NCI-H774 (cell line): ENCODE measurements around the gene LRRC61.
A peak's percentile ranks its signal among the peaks of the same experiment; 100 is the strongest.
"Not testable (repeated sequence)": the region's sequence is repeated elsewhere in the genome, so short reads cannot be mapped to it uniquely, and the experiment has no call there.

Experiments
- DNase-seq: peaks from one replicate; lab custom pipeline; 2025; lab: John Stamatoyannopoulos, UW

LRRC61 gene, protein sequence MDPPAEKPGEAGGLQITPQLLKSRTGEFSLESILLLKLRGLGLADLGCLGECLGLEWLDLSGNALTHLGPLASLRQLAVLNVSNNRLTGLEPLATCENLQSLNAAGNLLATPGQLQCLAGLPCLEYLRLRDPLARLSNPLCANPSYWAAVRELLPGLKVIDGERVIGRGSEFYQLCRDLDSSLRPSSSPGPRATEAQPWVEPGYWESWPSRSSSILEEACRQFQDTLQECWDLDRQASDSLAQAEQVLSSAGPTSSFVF

DNA sequence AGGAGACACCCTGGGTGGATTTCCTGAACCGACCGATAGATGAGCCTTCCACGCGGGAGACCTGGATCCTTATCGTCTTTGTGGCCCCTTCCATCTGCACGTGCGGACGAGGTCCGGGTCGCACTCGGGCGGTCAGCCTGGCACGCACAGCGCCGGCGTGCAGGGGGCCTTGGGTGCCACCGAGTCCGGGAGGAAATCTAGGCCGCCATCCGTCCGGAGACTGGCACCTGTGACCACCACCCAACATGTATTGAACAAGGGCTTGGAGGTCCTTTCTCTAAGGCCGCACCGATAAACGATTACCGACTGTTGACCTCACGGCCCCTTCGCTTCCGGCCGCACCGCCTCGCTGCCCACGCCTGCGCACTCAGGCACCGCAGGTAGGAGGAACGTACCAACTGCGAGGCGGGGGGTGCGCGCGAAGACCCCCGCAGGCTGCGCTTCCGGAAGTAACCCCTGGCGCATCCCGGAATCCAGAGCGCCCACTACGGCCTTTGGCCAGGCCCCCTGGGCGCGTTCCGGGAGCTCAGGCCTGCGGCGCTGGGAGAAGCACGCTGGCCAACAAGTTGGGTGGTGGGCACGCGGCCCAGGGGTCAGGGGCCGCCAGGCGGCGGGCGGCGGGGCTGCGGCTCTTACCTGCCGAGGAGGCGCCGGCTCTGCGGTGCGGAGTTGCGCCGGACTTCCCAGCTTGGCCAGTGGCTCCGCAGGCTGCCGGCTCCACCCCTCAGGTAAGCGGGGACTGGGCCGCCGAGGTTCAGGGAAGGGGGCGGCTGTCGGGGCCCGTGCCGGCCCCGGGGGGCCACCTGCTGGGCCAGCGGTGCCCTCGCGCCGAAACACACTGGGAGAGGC, at the start of gene LRRC61, which contains the start of gene ACTR3C:
LRRC61 (plus strand) TSS at position 523 of the 849 bp plus-strand sequence. CDS start 13,507 bp downstream, outside the sequence.
ACTR3C (minus strand) TSS at position 713 of the 849 bp plus-strand sequence. CDS start 28,249 bp downstream, outside the sequence.
- DNase-seq, result peak; percentile 73

DNA sequence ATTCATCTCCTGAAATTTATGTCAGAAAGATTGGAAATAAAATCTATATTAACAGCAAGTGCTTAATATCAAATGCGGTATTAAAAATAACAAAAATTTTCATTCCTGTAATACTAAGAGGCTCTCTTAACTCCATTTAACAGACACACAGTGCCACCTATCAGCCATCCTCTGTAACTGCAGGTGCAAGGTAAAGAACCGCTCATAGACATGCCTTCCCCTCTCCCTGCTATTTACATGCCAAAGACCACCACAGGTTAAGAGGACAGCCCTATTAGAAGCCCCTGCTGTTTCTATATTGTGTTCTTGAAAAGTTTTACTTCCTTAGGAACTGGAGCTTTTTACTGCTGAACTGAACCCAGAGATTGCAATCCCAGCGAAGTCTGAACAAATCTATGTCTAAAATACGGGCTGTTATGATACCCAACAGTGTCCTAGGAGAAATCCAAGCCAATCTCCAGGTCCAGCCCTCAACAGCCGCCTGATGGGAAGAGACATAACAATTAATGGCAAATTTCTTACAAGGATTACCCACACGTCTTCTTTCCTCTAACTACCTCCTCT, 46.9 kb upstream of the LRRC61 start:
- DNase-seq, result not testable (repeated sequence)

DNA sequence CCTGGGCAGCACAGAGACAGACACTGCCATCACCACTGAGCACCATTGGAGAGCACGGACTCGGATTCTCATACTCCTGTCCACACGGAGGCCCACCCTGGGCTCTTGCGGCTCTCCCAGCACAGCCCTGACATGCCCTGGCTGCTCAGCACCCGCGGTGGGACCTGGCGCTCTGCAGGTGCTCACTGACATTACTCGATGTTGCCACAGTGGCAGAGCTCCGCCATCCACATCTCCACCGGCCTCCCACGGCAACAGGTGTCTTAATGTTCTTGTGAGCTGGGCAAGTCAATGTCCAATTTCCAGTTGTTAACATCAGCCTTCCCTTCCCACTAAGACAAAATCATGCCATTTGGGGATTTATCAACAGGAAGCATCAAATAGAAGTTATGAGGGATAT, 44.8 kb upstream of the LRRC61 start:
- DNase-seq, result not testable (repeated sequence)

DNA sequence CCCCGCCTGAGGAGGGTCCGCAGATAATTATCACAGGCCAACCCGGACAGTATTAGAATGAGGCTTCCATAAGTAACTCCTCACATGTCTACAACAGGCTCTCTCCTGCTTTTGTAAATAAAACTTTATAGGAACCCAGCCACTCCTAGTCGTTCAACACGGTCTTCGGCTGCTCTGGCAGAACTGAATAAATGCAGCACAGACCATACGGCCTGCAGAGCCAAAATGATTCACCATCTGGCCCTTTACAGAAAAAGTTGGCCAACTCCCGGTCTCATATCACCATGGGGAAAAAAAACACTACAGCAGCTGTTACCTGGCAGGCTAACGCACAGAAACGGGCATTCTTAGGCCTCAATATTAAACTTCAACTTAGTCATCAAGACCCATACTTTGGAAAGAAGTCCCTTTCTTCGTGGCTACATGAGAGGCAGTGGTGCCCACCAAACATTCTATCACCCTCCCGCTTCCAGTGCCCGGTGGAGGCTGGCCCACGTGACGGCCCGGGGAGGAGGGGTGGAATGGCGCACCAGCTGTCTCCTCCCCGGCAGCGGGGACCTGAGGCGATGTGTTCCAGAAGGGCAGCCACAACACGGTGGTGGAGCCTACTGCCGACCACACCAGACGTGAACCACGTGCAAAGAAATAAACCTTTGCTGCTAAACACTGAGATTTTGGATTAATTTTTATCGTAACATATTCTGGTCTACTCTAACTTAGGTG, 41.3 kb upstream of the LRRC61 start:
- not testable (repeated sequence) for DNase-seq

DNA sequence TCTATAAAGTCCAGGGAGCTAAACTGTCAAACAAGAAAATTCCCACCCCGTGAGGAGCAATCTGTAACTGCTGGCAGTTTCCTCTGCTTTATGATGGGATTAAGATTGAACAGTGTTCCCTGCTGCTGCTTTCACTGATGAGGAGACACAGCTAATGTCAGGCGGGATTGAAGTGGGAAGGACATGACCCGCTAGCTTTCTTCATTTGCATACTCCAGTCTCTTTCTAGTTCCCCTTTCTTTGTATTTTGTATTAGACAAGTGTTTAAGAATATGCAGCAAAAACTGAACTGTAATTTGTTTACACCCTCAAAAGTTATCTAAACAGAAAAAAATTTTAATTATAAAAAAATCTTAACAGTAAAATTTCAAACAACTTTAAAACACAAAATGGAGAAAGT, 40.0 kb upstream of the LRRC61 start:
- DNase-seq, result not testable (repeated sequence)

DNA sequence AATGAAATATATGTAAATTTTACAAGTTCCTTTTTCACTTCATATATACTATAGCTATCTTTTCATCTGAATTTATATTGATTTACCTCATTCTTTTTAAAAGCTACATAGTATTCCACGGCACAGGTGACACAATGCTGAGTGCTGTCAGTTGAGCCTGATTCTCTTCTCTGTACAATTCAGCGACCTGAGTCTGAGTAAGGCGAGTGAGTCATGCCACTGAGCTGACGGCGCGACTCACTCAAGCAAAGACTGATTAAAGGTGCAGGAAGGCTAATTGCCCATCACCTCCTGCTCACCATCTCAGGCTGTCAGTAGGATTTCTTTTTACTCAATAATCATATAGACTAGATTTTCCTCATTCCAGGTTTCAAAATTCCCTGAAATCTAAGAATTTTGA, 39.5 kb upstream of the LRRC61 start:
- DNase-seq, result not testable (repeated sequence)

DNA sequence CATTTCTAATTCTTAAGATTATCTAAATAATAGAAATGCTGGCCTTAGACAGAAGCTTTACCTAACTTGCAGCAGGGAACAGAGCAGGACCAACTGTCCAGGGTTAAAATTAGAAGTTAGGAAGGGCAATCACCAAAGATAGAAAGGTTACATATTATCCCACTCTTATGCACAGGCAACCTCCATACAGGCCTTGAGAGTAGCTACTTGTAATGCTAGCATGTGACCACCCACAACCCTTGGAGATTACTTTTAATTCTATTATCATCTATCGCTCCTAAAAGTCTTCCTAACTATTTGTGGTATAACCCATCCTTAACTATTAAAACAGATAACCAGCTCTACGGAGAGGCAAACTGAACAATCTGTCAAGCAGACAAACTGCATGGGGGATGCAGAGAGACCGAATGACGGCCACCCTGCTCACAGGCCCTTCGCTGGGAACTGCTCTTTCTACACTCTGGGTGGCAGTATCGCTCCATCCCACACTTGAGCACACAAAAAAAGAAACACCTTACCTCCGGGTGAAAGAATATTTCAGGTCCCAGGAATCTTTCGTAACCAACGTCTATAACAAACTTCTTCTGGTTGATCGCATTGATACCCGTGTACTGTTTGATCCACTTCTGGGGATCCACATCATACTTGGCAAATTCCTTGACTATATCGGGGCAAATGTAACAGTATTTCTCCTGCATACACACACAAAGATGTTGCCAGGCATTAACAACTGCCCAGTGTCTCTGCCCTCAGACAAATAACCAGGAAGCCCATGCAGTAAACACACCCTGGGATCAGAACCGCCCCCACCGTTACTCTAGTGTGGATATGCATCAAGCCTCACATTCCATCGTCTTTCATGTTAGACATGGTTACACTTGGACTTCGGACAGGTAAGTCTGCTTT, 37.1 kb upstream of the LRRC61 start:
- peak; percentile 2 for DNase-seq

DNA sequence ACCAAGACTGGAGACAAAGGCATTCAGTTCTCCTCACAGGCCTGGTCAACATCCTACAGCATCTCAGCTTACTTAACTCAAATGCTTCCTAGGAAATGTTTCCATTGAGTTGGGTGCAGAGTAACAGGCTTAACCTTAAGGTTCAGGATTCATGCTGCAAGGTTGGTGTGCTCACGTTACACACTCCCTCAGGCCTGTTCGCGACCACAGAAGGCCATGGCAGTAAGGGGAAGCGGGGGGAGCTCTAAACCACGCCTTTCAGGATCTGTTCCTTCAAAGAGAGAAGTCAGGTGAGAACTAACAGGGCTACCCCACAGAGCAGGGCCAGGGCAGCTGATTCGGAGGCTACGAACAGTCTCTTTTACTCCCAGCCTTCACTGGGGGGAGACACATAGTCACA, 35.3 kb upstream of the LRRC61 start:
- DNase-seq, result not testable (repeated sequence)

DNA sequence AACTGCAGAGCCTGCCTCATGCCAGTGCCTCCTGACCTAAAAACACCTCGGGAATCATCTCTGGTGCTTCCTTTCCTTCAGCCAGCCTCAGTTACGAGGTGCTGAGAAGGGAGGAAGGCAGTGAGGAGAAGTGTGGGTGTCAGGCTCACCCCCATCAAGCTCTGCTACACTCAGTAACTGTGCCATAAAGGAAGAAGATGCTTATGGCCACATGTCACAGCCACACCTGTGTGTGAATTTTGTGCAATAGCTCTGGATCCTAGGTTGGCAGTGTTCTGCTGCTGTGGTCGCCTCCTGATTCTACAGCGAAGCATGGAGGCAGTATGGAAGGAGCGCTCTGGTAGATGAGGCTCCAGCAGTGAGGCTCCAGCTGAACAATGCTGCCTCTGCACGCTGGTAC, 34.3 kb upstream of the LRRC61 start:
- not testable (repeated sequence) for DNase-seq

DNA sequence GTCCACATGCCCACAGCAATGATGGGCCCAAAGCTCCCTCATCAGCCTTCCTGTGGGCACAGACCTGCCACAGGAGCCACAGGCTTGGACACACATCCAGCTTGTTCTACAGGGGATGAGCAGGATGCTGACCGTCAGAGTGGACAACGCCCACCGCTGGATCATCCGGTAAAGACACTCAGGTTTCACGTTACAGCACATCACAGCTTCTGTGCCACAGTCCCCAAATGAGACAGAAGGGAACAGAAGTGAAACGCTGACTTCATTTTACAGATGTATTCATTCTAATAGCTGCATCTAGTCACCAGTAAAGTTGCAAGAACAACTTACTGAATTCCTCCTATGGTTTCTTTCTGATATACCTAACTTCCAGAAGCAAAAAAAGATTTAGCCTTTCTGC, 32.8 kb upstream of the LRRC61 start:
- not testable (repeated sequence) for DNase-seq

DNA sequence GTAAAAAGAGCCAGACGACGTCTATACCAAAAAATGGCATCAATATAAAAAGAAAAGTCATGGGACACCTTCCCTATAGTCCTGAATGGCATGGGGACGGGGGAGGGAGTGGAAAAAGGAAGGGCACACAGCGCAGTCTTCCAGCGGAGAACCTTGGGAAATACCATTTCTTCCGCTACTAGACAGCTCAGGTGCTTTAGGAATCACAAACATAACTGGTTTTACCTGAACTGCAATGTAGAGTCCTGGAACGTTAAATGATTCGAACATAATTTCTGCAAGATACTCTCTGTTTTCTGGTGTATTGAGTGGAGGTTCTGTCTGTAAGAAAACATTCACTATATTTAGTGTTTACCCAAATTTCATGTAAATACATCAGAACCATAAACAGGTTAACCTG, 28.1 kb upstream of the LRRC61 start:
- not testable (repeated sequence) for DNase-seq

DNA sequence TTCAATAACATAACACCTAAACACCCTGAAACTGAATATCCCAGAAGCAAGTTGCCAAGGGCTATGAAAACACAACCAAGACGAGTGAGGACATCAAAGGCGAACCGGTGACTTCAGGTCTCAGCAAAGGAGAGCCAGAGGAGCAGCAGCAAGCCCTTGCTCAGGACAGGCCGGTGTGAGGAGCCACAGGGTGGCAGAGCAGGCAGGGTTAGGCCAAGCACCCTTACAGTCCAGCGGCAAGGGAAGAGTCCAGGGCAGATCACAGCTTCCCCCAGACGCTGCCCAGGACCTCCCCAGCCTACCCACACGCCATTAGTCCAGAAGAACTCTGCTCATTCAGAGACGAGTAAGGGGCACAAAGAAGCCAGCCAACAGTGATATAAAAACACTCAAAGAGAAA, 27.5 kb upstream of the LRRC61 start:
- DNase-seq, result not testable (repeated sequence)

DNA sequence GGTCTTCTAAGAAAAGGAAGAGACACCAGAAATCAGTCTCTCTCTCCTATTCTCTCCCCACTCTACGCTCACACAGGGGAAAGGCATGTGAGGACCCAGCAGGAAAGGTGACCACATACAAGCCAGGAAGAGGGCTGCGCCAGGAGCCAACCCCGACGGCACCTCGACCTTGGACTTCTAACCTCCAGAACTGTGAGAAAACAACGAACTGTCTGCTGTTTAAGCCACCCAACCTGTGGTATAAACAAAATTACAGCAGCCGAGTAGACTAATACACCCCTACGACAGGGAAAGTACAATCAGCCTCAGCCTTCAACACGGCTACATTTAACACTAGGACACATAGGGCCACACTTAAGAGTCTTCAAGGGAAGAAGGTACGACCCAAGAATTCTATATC, 26.4 kb upstream of the LRRC61 start:
- DNase-seq, result not testable (repeated sequence)

DNA sequence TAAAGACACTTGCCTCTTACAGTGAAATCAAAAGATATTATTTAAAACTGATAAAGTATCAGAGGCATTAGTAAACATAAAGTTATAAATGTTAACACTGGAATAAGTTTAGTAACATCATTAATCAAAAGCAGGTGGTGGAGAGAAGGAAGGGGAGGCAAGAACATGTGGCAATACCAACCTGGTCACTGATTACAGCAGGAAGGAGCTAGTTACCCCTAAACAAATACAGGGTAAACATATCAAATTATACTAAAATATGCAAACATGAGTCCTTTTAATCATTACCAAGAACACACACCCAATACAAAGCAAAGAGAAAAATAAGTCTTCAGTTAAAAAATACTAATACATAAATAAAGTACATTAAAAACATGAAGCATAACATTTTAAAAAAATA, 25.2 kb upstream of the LRRC61 start:
- not testable (repeated sequence) for DNase-seq

DNA sequence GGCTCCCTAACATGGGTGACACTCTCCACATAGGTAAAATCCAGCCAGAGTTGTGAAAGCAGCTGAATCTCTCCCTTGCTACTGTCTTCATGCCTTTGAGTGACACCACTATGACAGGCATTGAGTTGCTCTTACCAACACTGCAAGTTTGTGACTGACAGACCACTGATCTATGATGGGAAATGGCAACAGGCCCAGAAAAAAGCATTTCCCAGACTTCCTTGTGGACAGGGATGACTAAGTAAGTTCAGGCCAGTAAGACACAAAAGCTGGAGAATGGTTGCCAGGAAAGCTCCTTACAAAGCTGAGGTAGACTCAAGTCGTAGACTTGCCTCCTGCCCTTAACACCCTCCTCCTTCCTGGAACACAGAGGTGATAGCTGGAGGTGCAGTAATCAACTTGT, 20.2 kb upstream of the LRRC61 start:
- DNase-seq, result not testable (repeated sequence)

DNA sequence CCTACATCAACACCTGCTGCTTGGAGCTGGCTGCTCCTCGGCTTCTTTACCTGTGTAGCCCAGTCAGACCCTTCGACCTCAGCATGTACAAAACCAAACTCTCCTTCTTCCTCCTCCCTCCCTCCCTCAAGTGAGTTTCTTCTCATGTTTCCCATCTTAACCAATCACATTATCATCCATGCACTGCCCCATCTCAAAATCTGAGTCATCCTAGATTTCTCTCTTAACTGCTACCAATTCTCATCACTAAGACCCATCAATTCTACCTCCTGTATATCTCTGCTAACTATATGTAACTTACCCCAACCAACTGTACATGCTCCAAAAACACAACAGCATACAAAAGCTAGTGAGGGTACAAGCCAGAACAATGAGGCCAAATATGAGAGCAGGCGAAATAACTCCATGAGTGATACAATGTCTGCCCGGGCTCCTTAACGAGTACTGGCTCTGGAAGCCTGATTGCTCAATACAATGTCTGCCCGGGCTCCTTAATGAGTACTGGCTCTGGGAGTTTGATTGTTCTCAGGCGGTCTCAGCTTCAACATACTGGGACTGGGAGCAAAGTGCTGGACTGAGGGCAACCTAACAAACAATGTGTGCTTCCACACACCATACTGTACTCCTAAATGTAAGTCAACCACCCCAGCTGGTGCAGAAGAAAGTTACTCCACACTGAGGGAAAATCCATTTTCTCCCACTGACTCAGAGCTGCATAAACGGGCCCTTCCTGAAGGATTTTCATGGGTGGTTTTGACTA, 18.5 kb upstream of the LRRC61 start:
- DNase-seq, result not testable (repeated sequence)

DNA sequence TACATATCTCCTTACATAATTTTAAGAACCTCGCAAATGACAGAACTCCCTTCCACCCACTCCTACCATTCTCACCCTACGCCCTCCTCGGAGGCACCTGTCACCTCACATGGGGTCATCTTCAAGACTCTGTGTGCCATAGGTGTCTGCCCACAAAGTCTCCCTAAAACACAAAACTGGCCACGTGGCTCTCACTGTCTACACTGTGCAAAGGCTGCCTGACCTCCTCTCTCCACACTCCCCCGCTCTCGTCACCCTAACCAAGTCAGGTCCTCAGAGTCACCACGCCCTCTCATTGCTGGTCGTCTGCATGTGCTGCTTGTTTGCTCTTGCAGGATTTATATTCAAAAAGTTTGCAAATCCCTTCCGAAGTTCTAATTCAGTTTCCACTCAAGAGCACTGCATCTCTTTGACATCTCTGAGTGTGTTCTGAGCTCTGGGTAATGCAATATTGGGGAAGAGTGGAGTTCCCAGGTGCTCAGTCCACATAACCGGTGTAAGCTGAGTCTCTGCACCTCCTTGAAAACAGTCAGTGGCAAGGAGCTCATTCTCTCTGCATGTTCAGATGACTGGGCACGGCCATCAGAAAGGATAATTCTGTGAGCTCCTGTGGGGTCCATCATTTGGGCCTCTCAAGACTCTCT, 17.8 kb upstream of the LRRC61 start:
- not testable (repeated sequence) for DNase-seq

DNA sequence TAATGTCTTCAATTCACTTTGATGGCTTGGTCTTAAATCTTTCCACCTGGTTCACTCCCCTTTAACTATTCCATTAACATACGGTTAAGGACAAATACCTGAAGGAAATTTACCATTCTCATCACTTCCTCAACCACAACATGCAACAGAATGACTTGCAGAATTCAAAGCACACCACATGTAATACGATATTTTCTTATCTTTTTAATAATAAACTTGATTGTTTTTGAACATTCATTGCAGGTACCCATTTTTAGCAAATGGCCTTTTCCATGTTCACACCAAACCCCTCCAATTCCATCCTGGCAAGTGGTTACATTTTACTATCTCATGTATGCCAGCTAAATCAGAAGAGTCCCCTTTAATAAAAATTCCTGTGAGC, 17.3 kb upstream of the LRRC61 start:
- DNase-seq, result not testable (repeated sequence)

DNA sequence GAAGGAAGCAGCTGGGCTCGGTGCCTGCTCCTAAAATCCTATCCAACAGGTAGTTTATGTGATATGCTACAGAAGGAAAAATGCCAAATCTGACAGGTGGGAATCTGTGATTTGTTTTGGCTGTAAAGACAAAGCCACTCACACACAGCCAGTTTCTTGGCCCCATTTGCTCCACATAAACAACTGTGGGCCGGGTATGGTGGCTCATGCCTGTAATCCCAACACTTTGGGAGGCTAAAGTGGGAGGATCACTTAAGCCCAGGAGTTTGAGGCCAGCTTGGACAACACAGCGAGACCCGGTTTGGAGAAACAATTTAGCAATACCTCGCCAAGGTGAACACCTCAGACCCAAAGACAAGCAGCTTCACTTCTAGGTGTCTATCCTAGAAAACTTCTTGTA, 16.8 kb upstream of the LRRC61 start:
- DNase-seq, result not testable (repeated sequence)

DNA sequence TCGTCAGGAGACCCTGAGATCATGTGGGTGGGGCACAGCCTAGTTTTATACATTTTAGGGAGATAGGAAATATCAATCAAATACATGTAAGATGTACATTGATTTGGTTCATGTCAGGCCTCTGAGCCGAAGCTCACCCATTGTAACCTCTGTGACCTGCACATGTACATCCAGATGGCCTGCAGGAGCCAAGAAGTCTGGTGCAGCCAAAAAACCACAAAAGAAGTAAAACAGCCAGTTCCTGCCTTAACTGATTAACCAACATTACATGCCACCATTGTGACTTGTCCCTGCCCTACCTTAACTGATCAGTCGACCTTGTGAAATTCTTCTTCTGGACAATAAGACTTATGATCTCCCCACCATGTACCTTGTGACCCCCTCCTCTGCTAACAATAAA, 16.0 kb upstream of the LRRC61 start:
- no peak for DNase-seq
